Activated CD4-positive, CD25-positive, alpha-beta regulatory T cell treated with anti-CD3 and anti-CD28 coated beads, Interleukin-2, amount 50 U/mL, for 24 hours (primary cell): ENCODE results near the gene RPLP1.
"Not testable (repeated sequence)": the region's sequence is repeated elsewhere in the genome, so short reads cannot be mapped to it uniquely, and the experiment has no call there.

Experiments
- ATAC-seq, 2 donors: fragments of 150-1000 bp; cut with Tn5 transposase; one replicate each; pipeline ENCODE4 v1.10.0; 2021; ENCODE audit warnings: mild to moderate bottlenecking in 1 of 2, moderate library complexity in 1 of 2

Gene RPLP1

GRCh38 chr15:69439623-69440022, 13.0 kb upstream of the RPLP1 start:
- ATAC-seq, result no peak

DNA sequence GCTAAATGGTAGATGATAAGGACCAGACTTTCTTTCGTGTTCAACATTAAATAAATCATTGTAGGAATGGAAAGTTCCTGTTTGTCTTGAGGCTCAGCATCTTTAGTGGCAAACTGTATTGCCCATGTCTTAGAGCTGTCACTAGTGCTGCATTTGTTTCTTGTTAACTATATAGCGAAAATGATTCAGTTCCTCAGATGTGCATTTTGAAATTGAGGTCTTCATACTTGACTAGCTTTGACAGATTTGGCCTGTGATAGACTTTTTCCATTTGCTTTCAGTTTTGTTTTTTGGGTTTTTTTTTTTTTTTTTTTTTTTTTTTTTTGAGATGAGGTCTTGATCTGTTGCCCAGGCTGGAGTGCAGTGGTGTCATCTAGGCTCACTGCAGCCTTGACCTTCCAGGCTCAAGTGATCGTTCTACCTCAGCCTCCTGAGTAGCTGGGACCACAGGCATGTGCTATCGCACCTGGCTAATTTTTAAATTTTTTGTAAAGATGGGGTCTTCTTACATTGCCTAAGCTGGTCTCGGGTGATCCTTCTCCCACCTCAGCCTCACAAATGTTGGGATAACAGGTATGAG, 9.5 kb upstream of the RPLP1 start:
- peak; percentile 97 to 98 for ATAC-seq

DNA sequence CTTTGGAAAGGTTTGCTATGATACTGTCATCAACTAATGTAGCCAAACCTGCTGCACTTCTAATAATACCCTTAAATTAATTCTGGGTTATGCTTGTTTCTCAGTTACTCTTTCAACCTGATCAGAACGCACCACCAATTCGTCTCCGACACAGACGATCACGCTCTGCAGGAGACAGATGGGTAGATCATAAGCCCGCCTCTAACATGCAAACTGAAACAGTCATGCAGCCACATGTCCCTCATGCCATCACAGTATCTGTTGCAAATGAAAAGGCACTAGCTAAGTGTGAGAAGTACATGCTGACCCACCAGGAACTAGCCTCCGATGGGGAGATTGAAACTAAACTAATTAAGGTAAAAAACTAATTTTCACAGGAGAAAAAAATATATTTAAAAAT, 7.9 kb upstream of the RPLP1 start:
- no peak for ATAC-seq

DNA sequence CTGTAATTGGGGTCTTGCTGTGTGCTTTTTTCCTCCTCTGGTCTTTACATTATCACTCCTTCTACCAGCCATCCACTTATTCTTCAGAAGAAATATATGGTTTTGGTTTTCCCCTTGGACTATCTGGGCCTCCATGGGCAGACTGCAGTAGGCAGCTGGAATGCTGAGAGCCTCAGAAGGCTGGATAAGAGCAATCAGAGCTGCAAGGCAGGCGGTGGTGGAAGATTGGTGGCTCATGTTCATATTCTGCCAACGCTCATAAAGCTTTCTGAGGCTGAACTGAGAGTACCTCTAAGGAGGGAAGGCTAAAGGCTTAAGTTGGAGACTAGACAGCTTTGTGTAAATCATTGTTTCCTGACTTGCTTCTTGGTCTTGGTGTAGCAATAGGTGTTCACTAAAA, 5.7 kb upstream of the RPLP1 start:
- no peak for ATAC-seq

DNA sequence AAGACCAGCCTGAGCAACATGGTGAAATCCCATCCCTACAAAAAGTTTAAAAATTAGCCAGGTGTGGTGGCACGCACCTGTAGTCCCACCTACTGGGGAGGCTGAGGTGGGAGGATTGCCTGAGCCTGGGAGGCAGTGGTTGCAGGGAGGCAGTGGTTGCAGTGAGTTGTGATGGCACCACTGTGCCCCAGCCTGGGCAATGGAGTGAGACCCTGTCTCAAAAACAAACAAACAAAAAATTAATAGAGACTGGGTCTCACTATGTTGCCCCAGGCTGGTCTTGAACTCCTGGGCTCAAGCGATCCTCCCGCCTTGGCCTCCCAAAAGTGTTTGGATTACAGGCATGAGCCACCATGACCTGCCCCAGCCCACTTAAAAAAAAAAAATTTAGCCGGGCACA, 2.4 kb upstream of the RPLP1 start:
- ATAC-seq, result not testable (repeated sequence)

- no peak for ATAC-seq
Observed at GRCh38 chr15:69450968-69451695, 1.5 kb upstream of the RPLP1 start.

GRCh38 chr15:69451951-69452691, 497 bp upstream of the RPLP1 start:
- peak; percentile 19 to 30 for ATAC-seq

- ATAC-seq, result no peak
Observed at GRCh38 chr15:69454953-69455352, 2.3 kb downstream of the RPLP1 start.

DNA sequence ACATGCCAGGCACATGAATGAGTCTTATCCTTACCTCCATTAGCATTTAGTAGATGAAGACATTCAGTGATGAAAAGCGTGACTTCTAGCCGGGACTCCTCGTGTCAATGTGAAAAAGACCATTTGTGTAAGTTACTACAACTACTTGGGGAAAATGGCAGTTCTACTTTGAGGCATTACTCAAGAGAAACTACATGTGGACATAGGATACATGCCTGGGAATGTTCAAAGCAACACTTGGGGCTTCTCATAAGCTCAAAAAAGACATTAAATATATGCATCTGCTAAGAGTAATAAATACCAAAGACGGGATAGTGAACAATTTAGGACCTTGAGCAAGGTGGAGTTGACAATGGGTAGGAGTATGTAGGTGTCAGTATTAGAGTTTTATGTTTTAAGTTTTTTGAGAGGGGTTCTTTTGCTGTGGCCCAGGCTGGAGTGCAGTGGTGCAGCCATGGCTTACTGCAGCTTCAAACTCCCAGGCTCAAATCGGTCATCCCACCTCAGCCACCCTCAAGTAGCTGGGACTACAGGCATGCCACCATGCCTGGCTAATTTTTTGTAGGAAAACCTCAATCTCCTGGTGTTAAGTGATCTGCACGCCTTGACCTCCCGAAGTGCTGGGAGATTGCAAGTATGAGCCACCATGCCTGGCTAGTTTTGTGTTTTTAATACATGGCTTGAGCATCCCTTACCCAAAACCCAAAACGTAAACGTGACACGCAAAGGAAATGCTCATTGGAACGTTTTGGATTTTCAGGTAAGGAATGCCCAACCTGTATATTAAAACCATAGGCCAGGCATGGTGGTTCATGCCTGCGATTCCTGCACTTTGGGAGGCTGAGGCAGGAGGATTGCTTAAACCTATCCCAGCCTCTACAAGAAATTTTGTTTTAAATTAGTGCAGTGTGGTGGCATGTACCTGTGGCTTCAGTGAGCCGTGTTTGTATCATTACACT, 3.9 kb downstream of the RPLP1 start:
- ATAC-seq, result no peak

DNA sequence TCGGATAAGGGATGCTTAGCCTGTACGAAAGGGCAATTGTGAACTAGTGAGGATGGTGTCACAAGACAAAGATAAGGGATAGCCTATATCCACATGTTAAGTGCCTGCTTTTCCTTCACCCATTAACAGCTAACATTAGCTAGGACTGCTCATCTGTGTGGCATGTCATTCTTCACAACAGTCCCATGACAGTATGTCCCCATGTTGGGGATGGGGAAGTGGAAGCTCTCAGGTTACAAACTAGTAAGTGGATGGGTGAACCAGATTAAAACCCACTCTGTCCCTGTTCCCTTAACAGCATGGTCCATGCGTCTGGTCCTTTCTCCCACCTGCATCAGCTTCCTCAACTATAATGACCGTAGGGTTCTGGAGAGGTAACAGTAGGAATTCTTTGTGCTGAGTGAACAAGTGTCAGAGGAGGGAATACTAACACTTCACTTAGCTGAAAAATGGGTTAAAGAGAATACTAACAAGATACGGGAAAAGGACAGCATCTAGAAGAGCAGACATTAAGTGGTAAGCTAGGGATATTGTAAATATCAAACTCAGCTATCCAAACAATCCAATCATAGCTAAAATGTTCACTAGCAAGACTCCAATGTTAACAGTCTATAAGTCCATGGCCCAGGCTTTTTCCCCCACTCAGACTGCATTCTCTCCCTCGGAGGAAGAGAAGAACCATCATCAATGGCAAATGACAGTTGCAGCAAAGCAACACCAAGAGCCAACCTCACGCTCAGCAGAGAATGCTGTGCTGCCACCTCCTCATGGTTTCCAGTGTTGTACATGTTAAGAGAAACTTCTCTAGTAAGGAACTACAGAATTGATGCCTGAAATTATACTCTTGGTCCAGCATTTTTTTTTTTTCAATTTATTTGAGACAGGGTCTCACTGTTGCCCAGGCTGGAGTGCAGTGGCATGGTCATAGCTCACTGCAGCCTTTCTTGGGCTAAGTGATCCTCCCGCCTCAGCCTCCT, 5.0 kb downstream of the RPLP1 start:
- ATAC-seq, result no peak

GRCh38 chr15:69459066-69459465, 6.4 kb downstream of the RPLP1 start:
- ATAC-seq, result no peak

DNA sequence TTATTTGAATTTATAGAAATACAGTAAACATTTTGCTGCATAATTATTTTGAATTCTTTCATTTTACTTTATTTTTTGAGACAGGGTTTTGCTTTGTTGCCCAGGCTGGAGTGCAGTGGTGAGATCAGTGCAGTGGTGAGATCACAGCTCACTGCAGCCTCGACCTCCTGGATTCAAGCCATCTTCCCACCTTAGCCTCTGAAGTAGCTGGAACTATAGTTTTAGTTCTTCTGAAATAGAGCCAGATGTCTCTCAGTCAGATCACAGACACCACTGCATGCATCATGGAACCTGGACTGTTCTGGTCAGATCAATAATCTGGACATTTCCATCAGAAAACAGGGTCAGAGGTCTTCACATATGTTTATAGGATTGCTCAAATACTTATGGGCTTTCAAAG, 7.9 kb downstream of the RPLP1 start:
- no peak for ATAC-seq

- ATAC-seq, result peak in 1 of 2 donors; percentile 1
Observed at GRCh38 chr15:69462030-69462492, 9.4 kb downstream of the RPLP1 start.

DNA sequence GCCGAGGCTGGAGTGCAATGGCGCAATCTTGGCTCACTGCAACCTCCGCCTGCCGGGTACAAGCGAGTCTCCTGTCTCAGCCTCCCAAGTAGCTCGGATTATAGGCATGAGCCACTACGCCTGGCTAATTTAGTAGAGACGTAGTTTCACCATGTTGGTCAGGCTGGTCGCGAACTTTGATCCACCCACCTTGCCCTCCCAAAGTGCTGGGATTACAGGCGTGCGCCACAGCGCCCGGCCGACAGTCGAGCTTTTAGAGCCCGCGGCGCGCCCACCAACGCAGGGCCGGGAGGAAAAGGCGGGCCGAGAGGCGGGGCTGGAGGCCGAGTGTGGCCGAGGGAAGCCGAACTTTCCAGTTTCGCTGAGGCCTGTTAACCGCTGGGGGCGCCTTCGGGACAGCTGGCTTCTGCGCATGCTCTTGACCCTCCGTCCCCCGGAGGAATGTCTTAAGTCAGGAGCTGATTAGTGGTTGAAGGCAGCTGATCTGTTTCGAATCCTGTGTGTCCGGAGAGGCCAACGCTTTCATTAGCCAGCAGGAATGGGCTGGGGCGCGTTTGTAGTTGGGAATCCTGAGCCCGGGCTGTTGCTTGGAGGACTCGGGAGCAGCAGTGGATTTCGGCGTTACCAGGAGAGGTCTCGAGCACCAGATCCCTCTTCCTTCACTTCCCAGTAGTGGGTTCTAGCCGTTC, 10.0 kb downstream of the RPLP1 start:
- peak; percentile 94 to 95 for ATAC-seq

DNA sequence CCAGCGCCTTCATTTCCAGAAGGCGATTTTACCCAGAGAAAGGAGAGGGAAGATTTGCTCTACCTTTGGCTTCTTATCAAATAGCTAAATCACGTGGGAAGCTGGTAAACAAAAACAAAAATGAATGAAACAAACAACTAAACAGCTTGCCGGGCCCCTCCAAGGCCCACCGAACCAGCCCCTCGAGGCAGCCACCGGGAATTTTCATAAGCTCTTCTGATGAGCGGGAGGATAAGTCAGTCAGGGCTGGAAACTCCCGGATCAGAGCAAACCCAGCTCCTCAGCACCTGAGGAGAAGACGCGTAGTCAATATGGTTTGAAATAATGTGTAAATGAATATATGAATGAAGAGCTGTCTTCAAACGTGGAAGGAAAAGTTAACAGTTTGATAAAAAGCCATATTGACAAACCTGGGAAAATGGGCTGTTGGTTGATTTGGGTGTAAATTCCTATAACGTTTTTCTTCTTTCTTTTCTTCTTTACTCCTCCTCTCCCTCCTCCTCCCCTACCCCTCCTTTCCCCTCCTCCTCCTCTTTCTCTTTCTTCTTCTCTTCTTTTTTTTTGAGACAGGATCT, 10.7 kb downstream of the RPLP1 start:
- no peak for ATAC-seq

GRCh38 chr15:69465253-69465652, 12.6 kb downstream of the RPLP1 start:
- no peak for ATAC-seq

- no peak for ATAC-seq
Observed at GRCh38 chr15:69466733-69467132, 14.1 kb downstream of the RPLP1 start.

DNA sequence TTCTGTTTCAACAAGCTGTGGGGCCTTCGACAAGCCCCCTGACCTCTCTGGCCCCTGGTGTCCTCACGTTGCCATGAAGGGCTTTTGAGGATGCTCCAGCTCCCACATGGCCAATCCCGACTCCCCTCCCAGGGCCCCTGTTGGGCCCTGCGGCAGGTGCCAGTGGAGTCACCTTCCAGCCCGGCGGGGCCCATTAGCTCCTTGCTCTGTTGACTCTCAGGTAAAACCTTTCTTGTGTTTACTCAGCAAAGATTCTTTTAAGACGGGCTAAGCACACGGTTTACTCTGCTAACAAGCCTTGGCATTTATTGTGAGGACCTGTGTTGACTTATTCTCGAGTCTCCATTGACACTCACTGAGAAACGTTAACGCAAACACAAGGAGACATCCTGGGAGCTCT, 15.0 kb downstream of the RPLP1 start:
- no peak for ATAC-seq

DNA sequence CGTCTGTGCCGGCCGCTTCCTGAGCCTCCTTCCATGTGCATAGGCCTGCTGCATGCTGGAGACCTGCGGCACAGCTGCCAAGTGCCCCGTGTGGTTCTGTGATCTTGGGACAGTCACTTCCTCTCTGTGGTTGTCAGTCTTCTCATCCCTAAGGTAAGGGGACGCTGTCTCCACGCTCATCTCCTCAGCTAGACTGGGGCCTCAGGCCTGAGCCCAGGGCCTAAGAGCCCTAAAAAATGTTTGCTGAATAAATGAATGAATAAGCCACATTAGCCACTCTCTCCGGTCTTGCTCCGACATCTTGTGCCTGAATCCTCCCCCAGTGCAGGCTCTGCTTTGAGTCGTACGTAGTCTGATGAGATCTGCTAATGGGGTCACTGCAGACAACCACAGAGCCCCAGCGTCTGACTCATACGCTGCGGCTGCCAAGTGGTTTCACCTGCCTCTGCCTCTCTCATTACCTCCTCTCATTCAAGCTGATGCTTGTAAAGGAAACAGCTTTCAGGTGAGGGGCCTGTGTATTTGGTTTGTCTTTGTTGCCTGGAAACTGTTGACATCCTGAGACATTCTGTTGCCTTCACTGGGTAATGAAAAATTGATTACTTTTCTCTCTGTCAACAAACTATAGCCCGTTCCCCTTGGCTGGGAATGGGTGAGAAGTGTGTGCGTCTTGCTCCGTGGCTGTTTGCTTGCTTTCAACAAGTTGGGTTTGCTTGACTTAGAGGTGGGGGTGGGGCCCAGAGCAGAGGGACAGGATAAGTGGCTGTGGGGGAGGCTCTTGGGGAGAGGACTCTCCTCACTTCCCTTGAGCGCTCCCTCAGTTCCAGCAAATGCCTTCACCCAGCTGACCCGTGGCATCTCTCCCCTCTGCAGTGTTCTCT, 15.9 kb downstream of the RPLP1 start:
- ATAC-seq, result peak; percentile 99
